ENCODE results near the gene C6orf120.

- TF ChIP-seq, protein P1, sequence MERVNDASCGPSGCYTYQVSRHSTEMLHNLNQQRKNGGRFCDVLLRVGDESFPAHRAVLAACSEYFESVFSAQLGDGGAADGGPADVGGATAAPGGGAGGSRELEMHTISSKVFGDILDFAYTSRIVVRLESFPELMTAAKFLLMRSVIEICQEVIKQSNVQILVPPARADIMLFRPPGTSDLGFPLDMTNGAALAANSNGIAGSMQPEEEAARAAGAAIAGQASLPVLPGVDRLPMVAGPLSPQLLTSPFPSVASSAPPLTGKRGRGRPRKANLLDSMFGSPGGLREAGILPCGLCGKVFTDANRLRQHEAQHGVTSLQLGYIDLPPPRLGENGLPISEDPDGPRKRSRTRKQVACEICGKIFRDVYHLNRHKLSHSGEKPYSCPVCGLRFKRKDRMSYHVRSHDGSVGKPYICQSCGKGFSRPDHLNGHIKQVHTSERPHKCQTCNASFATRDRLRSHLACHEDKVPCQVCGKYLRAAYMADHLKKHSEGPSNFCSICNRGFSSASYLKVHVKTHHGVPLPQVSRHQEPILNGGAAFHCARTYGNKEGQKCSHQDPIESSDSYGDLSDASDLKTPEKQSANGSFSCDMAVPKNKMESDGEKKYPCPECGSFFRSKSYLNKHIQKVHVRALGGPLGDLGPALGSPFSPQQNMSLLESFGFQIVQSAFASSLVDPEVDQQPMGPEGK (CRISPR knock-in tag; IDR thresholded peaks at IDR 0.05; ENCODE audit: borderline replicate concordance) = no peak
- TF ChIP-seq ILK (tag; IDR thresholded peaks at IDR 0.05; ENCODE audit: borderline replicate concordance, low read depth) (no peak), MAZ (CRISPR knock-in tag; conservative IDR thresholded peaks at IDR 0.05 in 1 of 2, IDR thresholded peaks at IDR 0.05 in 1 of 2) (no peak), RFX5 (IDR thresholded peaks at IDR 0.05; ENCODE audit: low read depth, low read length) (no peak), EZH2 (IDR thresholded peaks at IDR 0.05; ENCODE audit: borderline replicate concordance, low read depth, low read length) (no peak), MBD2 (IDR thresholded peaks at IDR 0.05; ENCODE audit: borderline replicate concordance, low read depth) (no peak), ARID2 (IDR thresholded peaks at IDR 0.05) (no peak), CREM (IDR thresholded peaks at IDR 0.05; ENCODE audit: low read depth) (no peak), POLR2A (conservative IDR thresholded peaks at IDR 0.05) (no peak), STAT6 (CRISPR knock-in tag; IDR thresholded peaks at IDR 0.05) (no peak), CHD1 (IDR thresholded peaks at IDR 0.05; ENCODE audit: low read length) (no peak)
Measured at GRCh38 chr6:169663468-169663867, 38.5 kb upstream of the C6orf120 start.

Data from K562 (cell line).